Measurements from ENCODE around the gene FOXP1. TPM values are rescaled to one million over a fixed set of nuclear protein-coding genes. Genes with fewer than 3 reads are reported as not detected.

The FOXP1 gene
- total and polyA plus RNA-seq, 3 donors from 2014 or later, result 37.8 to 105 (median 75.9) TPM

GRCh38 chr3:71194785-71195184 is 388.7 kb downstream of the FOXP1 start:
- intact Hi-C loops (cut with DNase I; ENCODE audit: low total_unique reads), result no loop called here
- H3K27me3 ChIP-seq, result no peaks in the 10 kb centered on the region
- no peaks in the 10 kb centered on the region for H3K9me3 ChIP-seq
- DNase-seq, result no peak
- no peaks in the 10 kb centered on the region for H3K36me3 ChIP-seq (ENCODE audit: low read depth, missing control alignments)
- H3K4me3 ChIP-seq, result no peak overlapping the region
- TF ChIP-seq POLR2A (IDR thresholded peaks at IDR 0.05) (no peak), CTCF (IDR thresholded peaks at IDR 0.05) (no peak)
- WGBS, 2 donors, result 83 to 88% methylated on average over 5 of the region's 5 CpGs
- no peaks in the 10 kb centered on the region for H3K4me1 ChIP-seq
- no peak overlapping the region for H3K27ac ChIP-seq

- intact Hi-C loops (cut with DNase I; ENCODE audit: low total_unique reads), result no loop called here
- 69 to 81% methylated on average over 4 of the region's 4 CpGs for WGBS, 2 donors
- no peak for DNase-seq
- no peaks in the 10 kb centered on the region for H3K9me3 ChIP-seq
- H3K36me3 ChIP-seq (ENCODE audit: low read depth, missing control alignments), result no peaks in the 10 kb centered on the region
- no peak overlapping the region for H3K4me3 ChIP-seq
- no peaks in the 10 kb centered on the region for H3K4me1 ChIP-seq
- no peak overlapping the region for H3K27ac ChIP-seq
- no peaks in the 10 kb centered on the region for H3K27me3 ChIP-seq
- TF ChIP-seq POLR2A (IDR thresholded peaks at IDR 0.05) (no peak), CTCF (IDR thresholded peaks at IDR 0.05) (no peak)
These were observed 392.5 kb downstream of the FOXP1 start for GRCh38 chr3:71191031-71191482.

GRCh38 chr3:71189480-71189879 is 394.0 kb downstream of the FOXP1 start:
- Histone ChIP-seq H3K36me3 (ENCODE audit: low read depth, missing control alignments) (no peaks in the 10 kb centered on the region), H3K9me3 (no peaks in the 10 kb centered on the region), H3K4me3 (no peak overlapping the region), H3K27ac (no peak overlapping the region), H3K4me1 (no peaks in the 10 kb centered on the region), H3K27me3 (no peaks in the 10 kb centered on the region)
- intact Hi-C loops (cut with DNase I; ENCODE audit: low total_unique reads), result no loop called here
- 88 to 89% methylated on average over 1 of the region's 1 CpG for WGBS, 2 donors
- no peak for TF ChIP-seq POLR2A (IDR thresholded peaks at IDR 0.05)
- DNase-seq, result no peak

- 98 to 100% methylated on average over 1 of the region's 1 CpG for WGBS, 2 donors
- no peak for DNase-seq
- Histone ChIP-seq H3K4me1 (no peaks in the 10 kb centered on the region), H3K36me3 (ENCODE audit: low read depth, missing control alignments) (no peaks in the 10 kb centered on the region), H3K27ac (no peak overlapping the region), H3K9me3 (no peaks in the 10 kb centered on the region), H3K27me3 (no peaks in the 10 kb centered on the region), H3K4me3 (no peak overlapping the region)
- no peak for TF ChIP-seq CTCF (IDR thresholded peaks at IDR 0.05)
- TF ChIP-seq POLR2A (IDR thresholded peaks at IDR 0.05), result no peak
- intact Hi-C loops (cut with DNase I; ENCODE audit: low total_unique reads), result no loop called here
These were observed 395.8 kb downstream of the FOXP1 start for GRCh38 chr3:71187715-71188114.

GRCh38 chr3:71186801-71187200 is 396.7 kb downstream of the FOXP1 start:
- H3K36me3 ChIP-seq (ENCODE audit: low read depth, missing control alignments), result no peaks in the 10 kb centered on the region
- no peaks in the 10 kb centered on the region for H3K4me1 ChIP-seq
- 90 to 97% methylated on average over 2 of the region's 2 CpGs for WGBS, 2 donors
- no peak overlapping the region for H3K27ac ChIP-seq
- H3K27me3 ChIP-seq, result no peaks in the 10 kb centered on the region
- TF ChIP-seq CTCF (IDR thresholded peaks at IDR 0.05), result no peak
- TF ChIP-seq POLR2A (IDR thresholded peaks at IDR 0.05), result no peak
- no peaks in the 10 kb centered on the region for H3K9me3 ChIP-seq
- DNase-seq, result no peak
- H3K4me3 ChIP-seq, result no peak overlapping the region
- intact Hi-C loops (cut with DNase I; ENCODE audit: low total_unique reads), result no loop called here
